ENCODE results near the gene SLC37A2.
"Not testable (repeated sequence)": the region's sequence is repeated elsewhere in the genome, so short reads cannot be mapped to it uniquely, and the experiment has no call there.

SLC37A2 gene

DNA sequence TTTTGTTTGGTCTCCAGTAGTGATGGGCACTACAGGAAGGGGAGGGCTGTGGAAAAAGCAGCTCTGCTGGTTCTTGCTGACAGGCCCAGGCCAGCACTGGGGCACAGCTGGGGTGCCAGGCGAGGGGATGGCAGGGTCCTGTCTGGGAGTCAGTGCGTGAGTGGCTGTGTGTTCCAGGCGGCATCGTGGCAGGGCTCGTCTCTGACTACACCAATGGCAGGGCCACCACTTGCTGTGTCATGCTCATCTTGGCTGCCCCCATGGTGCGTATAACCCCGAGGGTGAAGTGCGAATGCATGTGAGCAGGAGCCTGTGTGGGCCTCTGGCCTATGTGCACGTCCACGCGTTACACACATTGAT is 20.9 kb downstream of the SLC37A2 start:
- no peak for DNase-seq (ENCODE audit: low read depth, low spot score)

DNA sequence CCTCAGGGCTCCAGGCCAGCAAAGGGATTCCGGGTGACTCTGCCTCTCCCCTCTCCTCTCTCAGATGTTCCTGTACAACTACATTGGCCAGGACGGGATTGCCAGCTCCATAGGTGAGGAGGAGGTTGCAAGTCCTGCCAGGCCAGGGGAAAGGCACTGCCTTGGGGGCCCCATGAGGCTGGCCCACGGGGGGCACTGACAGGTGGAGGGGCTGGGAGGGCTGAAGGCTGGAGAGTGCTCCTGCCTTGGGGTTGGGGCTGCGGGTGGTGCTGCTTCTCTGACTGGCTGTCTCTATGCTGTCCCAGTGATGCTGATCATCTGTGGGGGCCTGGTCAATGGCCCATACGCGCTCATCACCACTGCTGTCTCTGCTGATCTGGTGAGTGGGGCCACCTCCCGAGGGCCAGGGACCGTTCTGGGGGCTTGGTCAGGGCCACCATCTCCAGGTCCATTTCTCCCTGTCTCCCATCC is 21.7 kb downstream of the SLC37A2 start:
- no peak for DNase-seq (ENCODE audit: low read depth, low spot score)

DNA sequence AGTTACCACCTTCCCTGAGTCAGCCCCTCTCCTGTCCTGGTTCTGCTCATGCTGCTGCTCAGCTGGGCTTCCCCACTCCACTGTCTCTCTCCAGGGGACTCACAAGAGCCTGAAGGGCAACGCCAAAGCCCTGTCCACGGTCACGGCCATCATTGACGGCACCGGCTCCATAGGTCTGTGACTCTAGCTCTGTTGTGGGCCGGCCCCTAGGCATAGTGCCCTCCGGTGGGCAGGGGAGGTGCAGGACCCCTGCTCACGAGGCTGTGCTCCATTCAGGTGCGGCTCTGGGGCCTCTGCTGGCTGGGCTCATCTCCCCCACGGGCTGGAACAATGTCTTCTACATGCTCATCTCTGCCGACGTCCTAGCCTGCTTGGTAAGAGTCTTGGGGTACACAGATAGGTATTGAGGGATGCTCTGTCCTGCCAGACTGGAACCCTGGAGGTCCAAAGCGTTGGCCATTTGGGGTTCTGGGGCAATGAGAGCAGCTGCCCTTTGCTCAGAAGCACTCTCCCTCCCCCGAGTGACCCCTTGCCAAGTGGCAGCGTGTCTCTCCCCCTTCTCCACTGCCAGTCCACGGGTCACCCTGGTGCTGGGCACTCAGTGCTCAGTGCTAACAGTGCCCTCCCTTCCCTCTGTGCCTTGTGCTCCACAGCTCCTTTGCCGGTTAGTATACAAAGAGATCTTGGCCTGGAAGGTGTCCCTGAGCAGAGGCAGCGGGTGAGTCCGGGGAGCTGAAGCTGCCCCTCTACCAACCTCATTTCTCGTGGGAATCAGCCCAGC is 22.4 kb downstream of the SLC37A2 start:
- DNase-seq (ENCODE audit: low read depth, low spot score): no peak

DNA sequence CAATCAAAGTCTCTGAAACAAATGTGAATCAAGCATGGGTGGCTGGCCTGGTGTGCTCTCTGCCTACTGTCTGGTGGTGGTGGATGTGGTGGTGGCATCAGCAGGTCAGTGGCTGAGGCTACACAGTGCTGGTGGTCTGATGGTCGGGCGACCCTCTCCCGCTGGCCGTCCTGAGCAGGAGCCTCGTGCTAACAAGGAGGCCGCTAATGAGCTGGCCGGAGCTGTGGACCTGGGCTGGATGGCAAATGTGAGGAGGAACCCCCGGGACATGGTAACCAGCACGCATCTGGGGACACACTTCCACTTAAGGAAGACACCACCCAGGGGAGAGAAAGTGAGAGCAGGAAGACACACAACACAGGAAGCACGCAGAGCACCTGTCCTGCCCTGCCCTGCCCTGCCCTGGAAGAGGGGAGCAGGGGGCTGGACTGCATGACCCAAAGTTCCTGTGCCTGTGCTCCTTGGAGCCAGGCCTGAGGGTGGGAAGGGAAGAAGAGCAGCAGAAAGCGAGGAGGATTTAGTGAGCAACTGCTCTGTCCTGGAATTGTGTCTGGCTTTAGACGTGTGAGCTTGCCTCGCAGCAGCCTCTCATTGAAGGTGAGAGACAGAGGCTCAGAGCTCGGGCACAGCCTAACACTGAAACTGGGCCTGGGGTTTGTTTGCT is 23.7 kb downstream of the SLC37A2 start:
- no peak for DNase-seq (ENCODE audit: low read depth, low spot score)

DNA sequence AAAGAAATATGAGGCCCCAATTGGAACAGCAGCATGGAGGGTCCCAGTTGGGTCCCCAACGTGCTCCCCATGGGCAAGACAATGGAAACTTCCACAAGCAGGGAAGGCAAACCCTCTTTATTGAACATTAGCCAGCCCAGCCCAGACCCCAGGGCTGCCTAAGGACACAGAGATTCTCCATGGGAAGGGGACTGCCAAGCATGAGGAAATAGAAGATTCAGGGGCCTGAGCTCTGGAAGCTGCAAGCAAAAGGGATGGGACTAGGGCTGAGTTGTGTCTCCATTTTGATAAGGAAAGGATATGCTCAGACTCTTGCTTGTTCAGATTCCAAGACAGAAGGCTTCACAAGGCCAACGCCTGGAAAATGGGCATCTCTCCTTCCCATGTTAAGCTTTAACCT is 25.0 kb downstream of the SLC37A2 start:
- no peak for DNase-seq (ENCODE audit: low read depth, low spot score)

DNA sequence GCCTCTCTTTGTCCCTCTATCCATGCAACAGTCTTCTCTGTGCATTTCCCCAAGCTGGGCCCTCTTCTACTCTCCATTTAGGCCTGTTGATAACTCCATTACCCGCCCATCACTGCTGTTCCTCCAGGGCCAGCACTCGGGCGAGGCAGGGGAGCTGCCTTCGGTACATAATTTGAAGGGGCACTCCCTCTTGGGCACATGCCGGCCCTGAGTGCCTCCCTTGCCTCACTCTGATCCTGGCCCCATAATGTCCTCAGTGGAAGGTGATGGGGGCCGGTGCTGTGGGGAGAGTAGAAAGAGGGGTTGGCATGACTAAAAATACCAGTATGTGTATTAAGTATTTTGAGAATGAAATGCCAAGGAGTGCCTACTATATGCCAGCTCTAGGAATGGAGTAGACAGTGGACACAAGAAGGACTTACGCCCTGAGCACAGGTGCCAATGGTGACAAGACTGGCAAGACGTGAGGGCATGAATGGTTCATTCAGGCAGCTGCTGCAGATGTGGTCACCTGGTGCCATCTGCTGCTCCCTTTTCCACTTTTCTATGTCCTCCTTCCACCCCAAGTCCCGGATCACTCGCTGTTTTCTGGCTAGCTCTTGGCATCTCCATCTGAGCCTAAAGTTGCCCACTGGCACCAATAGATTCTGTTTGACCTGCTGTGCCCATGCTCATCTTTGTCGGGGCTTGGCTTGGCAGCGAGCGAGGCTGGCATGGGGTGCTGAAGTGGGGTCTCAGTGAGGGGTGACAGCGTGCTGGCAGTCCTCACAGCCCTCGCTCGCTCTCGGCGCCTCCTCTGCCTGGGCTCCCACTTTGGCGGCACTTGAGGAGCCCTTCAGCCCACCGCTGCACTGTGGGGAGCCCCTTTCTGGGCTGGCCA is 25.7 kb downstream of the SLC37A2 start:
- no peak for DNase-seq (ENCODE audit: low read depth, low spot score)

DNA sequence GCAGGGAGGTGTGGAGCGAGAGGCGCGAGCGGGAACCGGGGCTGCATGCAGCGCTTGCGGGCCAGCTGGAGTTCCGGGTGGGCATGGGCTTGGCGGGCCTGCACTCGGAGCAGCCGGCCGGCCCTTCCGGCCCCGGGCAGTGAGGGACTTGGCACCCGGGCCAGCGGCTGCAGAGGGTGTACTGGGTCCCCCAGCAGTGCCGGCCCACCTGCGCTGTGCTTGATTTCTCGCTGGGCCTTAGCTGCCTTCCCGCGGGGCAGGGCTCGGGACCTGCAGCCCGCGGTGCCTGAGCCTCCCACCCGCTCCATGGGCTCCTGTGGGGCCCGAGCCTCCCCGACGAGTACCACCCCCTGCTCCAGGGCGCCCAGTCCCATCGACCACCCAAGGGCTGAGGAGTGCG is 26.4 kb downstream of the SLC37A2 start:
- not testable (repeated sequence) for DNase-seq (ENCODE audit: low read depth, low spot score)

DNA sequence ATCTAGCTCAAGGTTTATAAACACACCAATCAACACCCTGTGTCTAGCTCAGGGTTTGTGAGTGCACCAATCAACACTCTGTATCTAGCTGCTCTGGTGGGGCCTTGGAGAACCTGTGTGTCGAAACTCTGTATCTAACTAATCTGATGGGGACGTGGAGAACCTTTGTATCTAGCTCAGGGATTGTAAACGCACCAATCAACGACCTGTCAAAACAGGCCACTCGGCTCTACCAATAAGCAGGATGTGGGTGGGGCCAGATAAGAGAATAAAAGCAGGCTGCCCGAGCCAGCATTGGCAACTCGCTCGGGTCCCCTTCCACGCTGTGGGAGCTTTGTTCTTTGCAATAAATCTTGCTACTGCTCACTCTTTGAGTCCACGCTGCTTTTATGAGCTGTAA is 27.0 kb downstream of the SLC37A2 start:
- DNase-seq (ENCODE audit: low read depth, low spot score): not testable (repeated sequence)

DNA sequence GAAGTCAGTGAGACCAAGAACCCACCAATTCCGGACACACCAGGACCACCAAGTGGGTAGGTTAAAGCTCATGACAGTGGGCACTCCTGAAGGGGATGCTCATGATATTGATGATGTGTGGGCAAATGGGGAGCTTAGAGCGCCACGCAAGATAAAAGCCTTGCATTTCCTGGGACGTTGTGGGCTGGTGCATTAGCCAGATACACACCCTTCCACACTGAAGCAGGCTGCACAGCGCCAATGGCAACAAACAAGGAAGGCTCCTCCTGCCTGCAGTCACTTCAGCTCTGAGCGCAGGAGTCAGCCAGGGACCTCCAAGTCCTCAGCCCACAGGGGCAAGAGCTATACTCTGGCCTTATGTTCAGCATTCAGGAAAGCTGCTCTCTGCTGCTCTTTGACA is 27.7 kb downstream of the SLC37A2 start:
- no peak for DNase-seq (ENCODE audit: low read depth, low spot score)

DNA sequence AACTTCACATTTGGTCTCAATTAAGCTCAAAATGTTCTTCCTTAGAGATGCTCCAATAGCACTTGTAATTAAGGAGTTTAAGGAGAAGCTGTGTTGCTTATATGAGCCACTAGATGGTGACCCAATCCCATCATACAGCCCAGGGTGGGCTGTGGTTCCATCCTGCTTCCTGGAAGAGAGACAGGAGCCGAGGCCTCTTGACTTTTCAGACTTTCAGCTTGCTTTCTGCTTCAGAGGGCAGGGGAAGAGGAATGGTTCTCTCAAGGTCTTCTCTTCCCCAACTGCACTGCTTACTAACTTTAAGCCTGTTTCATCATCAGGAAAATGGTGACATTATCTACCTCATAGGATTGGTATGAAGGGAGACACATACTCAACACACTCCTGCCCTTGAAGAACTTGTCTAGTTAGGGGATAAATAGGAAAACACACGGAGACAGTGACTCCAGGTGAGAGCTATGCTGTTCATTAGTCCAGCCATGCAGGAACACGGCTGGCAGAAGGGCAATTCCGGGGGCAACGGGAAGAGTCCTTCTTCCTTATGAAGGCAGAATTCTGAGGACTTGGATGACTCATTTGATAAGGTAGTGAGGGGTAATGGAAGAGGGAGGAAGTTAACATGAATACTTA is 28.3 kb downstream of the SLC37A2 start:
- no peak for DNase-seq (ENCODE audit: low read depth, low spot score)

DNA sequence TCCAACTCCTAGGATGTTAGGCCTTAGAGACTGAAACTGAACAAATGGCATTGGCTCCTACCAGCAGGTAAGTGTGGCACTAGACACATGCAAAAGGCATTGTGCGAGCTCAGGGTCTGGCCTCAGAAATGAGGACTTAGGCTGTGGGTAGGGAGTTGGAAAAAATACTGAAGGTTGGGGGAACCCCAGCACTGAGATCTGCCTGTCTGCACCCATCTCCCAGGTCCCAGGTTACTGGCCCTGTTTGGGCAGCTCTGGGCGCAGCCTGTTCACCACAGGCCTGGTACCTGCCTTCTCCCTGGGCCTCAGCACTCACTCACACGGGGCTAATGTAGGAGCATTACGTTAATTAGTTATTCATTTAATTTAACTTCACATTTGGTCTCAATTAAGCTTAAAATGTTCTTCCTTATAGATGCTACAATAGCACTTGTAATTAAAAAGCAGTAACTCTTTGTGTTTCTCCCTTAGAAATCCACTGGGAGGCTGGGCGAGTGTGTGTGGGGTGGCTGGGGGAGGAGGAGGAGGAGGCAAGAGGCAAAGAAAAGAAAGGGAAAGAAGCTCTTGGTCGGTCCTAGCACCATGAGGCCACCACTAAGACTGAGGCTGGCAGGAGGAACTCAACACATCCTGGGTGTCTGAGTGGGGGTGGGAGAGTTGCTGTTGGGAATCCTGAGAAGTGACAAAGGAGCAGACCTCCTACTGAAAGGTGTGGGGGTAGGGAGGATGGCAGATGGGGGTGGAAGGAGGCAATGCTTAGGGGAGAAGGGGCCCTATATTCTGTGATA is 29.0 kb downstream of the SLC37A2 start:
- DNase-seq (ENCODE audit: low read depth, low spot score): no peak

DNA sequence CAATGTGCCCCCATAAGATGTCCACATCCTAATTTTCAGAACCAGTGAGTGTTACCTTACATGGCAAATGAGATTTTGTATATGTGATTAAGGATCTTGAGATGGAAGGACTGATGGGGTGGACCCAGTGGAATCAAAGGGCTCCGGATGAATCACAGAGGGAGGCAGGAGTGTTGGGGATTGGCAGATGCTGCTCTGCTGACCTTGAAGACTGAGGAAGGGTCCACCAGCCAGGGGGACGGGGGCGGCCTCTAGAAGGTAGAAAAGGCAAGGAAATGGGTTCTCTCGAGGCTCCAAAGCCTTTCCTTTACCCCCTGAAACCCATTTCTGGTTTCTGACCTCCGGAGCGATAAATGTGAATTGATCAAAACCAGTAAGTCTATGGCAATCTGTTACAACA is 29.6 kb downstream of the SLC37A2 start:
- no peak for DNase-seq (ENCODE audit: low read depth, low spot score)

DNA sequence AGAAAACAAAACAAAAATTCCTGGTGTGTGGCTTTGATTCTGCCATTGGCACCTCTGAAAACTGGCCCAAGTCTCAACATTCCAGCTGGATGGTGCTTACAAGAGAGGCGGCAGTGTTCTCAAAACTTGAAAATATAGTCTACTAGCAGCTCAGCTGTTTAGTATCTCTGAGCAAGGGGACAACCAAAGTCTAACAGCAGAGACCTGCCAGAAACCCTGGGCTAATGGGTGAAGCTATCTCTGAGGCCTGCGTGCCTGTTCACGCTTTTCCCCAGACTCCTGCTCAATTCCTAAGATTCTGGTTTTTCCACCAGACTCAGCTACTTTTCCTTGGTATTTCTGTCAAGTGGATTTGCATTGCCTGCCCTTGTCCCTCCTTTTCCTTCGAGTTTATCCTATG is 30.4 kb downstream of the SLC37A2 start:
- no peak for DNase-seq (ENCODE audit: low read depth, low spot score)

DNA sequence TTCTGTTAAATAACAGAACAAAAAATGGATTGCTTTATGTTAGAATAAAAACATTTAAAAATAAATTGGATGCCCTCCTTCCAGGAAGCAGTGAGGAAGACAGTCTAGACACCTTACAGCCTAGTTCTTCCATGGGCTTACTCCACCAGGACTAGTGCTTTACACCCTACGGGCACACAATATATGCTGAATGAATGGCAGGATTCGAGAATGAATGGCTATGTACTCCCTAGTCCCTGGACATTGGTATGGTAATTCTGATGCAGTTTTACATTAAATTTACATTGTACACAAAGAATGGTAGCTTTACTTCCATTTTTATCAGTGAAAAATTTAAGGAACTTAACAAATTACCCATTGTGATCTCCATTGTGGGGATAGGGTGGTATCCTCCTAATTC is 31.6 kb downstream of the SLC37A2 start:
- DNase-seq (ENCODE audit: low read depth, low spot score): no peak

DNA sequence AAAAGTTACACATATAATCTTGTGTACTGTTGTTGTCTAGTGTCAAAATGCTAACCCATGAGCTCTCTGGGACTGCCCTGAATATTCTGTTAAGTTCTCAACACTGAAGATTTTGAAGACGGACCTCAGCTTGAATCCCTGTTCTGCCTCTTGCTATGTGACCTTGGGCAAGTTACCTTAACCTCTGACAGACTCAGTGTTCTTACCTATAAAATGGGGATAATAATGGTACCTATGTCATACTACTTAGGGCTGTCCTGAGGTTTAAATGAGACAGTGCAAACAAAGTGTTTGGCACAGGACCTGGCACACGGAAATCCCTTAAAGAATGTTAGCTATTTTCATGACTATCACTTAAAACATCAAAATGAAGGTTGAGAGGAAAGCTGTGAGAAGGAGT is 37.0 kb downstream of the SLC37A2 start:
- no peak for DNase-seq (ENCODE audit: low read depth, low spot score)

DNA sequence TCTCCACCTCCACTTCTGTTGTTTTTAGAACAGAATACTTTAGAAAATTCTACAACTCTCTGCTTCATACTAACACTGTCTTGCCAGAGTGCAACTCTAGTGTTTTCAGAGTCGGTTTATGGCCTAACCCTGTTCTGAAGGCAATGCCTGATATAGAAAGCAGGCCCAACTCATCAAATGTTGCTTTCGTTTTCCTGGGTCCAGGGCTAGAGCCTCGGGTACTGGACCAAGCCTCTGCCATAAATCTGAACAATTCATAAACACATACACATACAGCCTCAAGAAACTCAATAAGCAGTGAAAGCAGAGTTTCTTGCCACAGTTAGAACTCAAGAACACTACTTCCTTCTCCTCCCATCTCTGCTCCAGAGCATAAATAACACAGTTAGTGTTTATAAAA is 38.5 kb downstream of the SLC37A2 start:
- DNase-seq (ENCODE audit: low read depth, low spot score): no peak

DNA sequence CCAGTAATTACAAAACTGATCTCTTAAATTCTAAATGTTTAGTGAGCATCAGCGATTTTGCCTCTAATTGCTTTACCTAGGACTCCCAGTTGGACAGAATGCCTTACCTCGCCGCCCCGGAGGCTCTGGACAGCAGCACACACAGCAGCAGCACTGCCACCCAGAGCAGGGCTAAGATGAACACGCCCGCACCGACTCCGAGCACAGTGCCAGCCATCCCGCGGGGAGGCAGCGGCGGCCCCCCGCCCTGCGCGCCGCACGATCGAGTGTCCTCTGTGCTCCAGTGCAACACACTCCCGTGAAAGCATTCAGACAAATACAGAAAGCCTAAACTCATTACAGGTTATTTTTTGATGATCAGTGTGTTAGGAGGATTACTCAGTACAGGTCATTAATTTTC is 38.9 kb downstream of the SLC37A2 start:
- DNase-seq (ENCODE audit: low read depth, low spot score): no peak

DNA sequence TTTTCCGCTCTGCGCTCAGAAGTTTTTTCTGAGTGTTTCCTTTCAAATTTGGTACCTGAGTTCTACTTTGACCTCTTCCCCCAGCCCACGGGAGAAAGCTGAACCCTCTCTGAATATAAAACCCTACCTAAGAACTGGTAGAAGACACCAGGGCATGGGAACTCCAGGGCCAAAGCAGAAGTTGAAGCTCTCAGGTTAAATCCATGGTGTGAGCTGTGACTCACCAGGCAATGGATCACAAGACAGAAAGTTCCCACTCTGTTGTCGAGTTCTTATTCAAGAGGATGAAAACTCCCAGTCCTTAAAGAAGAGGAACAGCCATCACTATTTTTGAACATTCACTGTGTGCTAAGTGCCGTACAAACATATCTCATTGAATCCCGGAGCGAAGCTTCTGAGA is 39.4 kb downstream of the SLC37A2 start:
- DNase-seq (ENCODE audit: low read depth, low spot score): no peak

DNA sequence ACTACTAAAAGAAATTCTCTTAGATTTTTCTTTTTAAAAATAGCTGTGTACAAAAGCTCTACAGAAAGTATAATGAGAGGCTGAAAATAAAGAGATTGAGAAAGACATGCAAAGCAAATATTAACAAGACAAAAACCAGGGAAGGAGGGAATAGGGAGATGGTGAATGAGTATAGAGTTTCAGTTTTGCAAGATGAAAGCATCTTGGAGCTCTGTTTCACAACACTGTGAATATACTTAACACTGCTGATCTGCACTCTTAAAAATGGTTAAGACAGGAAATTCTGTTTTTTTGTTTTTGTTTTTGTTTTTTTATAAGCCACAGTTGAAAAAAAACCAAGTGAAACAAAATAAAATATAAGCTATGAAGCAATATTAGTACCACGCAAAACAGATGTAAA is 42.8 kb downstream of the SLC37A2 start:
- DNase-seq (ENCODE audit: low read depth, low spot score): no peak

DNA sequence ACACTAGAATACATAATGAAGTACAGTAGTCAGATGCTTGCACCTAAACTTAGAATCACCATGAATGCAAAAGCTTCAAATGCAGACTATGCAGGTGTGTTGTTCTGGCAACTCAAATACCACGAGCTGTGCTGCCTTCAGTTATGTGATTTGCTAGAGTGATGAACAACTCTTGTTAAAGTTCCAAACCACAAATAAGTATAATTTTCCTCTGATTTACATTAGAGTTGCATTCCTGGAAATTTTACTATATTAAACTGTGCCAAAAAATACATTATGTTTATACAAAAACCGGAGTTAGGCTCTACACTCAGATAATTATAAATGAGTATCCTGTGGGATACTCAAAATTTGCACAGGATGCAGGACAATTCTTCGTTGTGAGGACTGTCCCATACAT is 45.4 kb downstream of the SLC37A2 start:
- no peak for DNase-seq (ENCODE audit: low read depth, low spot score)

DNA sequence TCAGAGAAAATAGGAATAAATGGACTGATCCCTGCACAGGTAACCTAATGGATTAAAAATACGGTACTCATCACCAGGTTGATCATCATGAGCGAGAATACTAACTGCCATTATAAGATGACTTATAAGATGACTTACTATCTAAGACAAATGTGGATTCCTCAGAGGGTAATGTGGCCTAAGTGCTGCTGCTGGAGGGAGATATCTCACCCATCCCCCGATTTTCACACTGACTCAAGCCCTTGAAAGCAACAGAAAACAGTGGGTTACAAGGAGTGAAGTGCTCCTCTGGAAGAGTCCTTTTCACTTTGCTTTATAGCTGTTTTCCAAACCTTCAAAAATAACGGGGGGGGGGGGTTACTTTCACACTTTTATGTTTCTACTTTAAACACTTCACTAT is 47.4 kb downstream of the SLC37A2 start:
- no peak for DNase-seq (ENCODE audit: low read depth, low spot score)

Data from activated naive CD8-positive, alpha-beta T cell treated with anti-CD3 and anti-CD28 coated beads, Interleukin-2, amount 50 U/mL, for 16 hours (primary cell).